ENCODE measurements around the gene TRAPPC12.

TRAPPC12 gene

DNA sequence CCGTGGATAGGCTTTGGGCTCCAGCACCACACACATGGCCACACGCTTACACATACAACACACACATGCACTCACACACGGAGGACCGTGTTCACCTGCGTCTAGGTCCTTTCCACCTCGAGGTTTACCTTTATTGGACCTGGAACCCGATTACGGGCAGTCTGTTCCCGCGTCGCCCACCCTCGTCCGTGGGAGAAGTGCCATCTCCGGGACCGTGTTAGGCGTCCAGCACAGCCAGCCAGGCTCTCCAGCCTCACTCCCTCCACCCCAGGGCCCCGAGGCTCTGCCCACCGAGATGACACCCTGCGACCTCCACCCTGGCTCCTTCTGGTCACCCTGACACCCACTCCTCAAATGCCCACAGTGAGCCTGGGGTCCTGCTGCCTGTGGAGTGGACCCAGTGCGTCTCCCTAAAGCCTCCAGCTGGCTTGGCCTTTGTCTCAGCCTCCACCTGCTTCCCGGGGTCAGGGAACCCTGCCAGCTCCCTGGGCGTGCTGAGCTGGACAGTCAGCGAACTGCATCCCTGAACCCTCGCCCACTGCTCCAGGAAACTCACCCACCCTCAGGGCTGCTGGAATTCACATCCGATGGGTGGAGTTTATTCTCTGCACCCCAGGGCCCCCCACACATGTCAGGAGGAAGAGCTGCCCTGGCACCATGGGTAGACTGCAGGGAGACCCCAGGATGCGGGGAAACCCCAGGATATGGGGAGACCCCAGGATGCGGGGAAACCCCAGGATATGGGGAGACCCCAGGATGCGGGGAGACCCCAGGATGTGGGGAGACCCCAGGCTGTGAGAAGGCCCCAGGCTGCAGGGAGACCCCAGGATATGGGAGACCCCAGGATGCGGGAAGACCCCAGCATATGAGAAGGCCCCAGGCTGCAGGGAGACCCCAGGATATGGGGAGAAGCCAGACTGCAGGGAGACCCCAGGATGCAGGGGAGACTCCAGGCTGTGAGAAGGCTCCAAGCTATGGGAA lies 106.8 kb downstream of the TRAPPC12 start:
- H3K4me3 ChIP-seq (ENCODE audit: low read depth, low read length) = no peak overlapping the region
- no peak for DNase-seq (ENCODE audit: low read depth, low spot score)
- in situ Hi-C loops (cut with HindIII; ENCODE audit: low sequenced_read_pairs) = no loop called here
- TF ChIP-seq, protein P1, sequence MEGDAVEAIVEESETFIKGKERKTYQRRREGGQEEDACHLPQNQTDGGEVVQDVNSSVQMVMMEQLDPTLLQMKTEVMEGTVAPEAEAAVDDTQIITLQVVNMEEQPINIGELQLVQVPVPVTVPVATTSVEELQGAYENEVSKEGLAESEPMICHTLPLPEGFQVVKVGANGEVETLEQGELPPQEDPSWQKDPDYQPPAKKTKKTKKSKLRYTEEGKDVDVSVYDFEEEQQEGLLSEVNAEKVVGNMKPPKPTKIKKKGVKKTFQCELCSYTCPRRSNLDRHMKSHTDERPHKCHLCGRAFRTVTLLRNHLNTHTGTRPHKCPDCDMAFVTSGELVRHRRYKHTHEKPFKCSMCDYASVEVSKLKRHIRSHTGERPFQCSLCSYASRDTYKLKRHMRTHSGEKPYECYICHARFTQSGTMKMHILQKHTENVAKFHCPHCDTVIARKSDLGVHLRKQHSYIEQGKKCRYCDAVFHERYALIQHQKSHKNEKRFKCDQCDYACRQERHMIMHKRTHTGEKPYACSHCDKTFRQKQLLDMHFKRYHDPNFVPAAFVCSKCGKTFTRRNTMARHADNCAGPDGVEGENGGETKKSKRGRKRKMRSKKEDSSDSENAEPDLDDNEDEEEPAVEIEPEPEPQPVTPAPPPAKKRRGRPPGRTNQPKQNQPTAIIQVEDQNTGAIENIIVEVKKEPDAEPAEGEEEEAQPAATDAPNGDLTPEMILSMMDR (IDR thresholded peaks at IDR 0.05; ENCODE audit: low read depth, low read length) = no peak

DNA sequence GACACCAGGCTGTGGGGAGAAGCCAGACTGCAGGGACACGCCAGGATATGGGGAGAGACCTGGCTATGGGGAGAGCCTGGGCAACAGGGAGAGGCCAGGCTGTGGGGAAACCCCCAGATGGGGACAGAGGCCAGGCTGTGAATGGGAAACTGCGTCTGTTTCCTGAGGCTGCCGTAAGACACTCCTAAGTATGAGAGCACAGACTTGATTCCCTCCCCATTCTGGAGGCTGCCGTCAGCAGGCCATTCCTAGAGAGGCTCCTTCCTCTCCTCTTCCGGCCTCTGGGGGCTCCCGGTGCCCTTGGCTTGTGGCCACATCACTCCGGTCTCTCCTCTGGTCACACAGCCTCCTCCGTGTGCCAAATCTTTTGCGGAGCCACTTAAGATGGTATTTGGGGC lies 107.5 kb downstream of the TRAPPC12 start:
- DNase-seq (ENCODE audit: low read depth, low spot score) = no peak
- no peak overlapping the region for H3K4me3 ChIP-seq (ENCODE audit: low read depth, low read length)
- in situ Hi-C loops (cut with HindIII; ENCODE audit: low sequenced_read_pairs) = no loop called here
- TF ChIP-seq, protein P1 (IDR thresholded peaks at IDR 0.05; ENCODE audit: low read depth, low read length) = no peak

DNA sequence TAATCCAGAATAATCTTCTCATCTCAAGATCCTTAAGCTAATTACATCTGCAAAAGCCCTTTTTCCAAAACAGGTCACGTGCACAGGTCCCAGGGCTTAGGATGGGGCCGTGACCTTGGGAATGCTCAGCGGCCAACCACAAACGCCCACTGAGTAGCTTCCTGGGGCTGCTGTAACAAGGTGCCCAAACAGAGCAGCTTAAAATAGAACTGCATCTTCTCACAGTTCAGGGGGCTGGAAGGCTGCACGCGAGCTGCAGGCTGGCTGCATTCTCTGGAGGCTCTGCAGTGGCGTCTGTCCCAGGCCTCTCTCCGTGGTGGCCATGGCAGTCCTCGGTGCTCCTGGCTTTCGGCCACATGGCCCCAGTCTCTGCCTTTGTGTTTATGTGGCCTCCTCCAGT lies 107.9 kb downstream of the TRAPPC12 start:
- in situ Hi-C loops (cut with HindIII; ENCODE audit: low sequenced_read_pairs) = no loop called here
- DNase-seq (ENCODE audit: low read depth, low spot score) = no peak
- no peak overlapping the region for H3K4me3 ChIP-seq (ENCODE audit: low read depth, low read length)
- TF ChIP-seq, protein P1 (IDR thresholded peaks at IDR 0.05; ENCODE audit: low read depth, low read length) = no peak

DNA sequence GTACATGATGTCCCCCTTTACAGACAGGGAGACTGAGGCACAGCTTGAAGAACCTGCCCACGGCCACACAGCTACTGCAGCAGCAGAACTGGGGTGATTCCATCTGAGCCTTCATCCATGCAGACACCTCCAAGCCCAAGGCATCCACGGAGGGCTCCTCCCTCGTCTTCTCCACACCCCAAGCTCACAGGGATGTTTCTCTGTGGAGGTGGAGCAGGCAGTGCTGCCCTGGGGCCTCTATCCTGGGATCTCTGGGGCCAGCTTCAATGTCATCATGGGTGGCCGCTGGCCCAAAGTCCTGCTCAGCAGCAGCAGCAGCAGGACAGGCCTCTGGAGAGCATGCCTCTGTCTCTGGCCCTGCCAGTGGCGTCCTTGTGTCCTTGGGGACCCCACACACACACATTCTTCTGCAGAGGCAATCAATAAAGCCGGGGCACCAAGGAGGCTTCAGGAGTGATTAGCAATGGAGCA lies 108.6 kb downstream of the TRAPPC12 start:
- TF ChIP-seq, protein P1 (IDR thresholded peaks at IDR 0.05; ENCODE audit: low read depth, low read length) = no peak
- no peak for DNase-seq (ENCODE audit: low read depth, low spot score)
- H3K4me3 ChIP-seq (ENCODE audit: low read depth, low read length) = no peak overlapping the region
- in situ Hi-C loops (cut with HindIII; ENCODE audit: low sequenced_read_pairs) = no loop called here

DNA sequence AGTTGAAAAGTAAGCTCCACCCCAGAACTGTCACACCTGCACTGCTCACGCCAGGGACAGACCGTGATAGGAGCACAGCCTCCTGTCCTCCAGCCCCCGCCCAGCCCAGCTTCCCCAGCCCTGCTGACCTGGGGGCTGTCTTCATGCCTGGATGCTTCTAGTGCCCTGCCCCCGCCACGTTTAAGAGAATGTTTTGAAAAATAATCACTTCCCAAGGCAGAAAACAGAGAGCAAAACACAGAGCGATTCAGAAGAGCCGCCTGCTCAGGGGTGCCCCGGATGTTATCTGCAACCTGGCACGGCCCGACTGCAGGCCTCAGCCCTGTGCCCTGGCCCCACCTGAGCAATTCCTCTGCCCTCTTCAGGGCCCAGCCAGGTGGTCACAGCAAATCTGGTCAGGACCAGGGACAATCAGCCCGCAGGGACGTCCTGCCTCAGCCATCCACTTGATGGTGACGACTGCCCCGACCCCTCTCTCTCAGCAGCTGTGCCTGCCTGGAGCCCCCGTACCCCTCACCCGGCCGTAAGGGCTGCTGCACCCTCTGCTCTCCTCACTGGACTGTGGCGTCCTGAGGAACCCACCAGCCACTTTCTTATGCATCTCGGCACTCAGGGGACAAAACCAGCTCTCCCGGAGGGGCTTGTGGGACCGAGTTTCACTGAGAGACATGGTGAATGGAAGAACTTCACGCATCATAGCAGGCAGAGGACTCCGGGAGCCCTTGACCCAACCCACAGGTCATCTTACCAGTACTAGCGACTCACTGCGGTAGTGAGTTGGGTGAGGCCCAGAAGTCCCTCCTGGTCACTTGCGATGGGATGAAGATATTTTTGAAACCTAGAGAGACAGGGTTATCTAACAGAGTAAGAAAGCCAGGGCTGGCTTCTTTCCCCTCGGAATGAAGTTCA lies 109.6 kb downstream of the TRAPPC12 start:
- in situ Hi-C loops (cut with HindIII; ENCODE audit: low sequenced_read_pairs) = no loop called here
- TF ChIP-seq, protein P1 (IDR thresholded peaks at IDR 0.05; ENCODE audit: low read depth, low read length) = no peak
- no peak for DNase-seq (ENCODE audit: low read depth, low spot score)
- no peak overlapping the region for H3K4me3 ChIP-seq (ENCODE audit: low read depth, low read length)

DNA sequence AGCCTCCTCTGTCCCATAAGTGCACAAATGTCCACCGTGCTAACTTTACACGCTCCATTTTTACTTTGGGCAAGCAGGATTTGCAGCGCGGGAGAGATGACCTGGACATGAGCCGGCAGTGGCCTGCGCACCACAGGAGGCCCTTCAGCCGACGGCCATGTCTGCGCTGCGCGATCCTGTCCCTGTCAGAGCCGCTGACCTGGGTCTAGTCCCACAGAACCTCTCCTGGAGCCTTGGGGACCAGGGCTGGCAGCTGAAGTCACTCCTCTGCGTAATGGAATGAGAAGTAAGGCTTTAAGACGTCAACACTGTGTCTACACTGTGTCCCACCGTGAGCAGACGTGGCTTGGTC lies 110.2 kb downstream of the TRAPPC12 start:
- in situ Hi-C loops (cut with HindIII; ENCODE audit: low sequenced_read_pairs) = no loop called here
- H3K4me3 ChIP-seq (ENCODE audit: low read depth, low read length) = no peak overlapping the region
- TF ChIP-seq, protein P1 (IDR thresholded peaks at IDR 0.05; ENCODE audit: low read depth, low read length) = no peak
- no peak for DNase-seq (ENCODE audit: low read depth, low spot score)

Measured in astrocyte of the spinal cord (primary cell).